AG09319 (cell line): ENCODE results near the gene TEX2.

Source experiments
- DNase-seq: peaks from one replicate; pipeline ENCODE4 v3.0.0-alpha.2; 2010; ENCODE audit warnings: low read depth; ENCODE audit errors: extremely low read depth
- TF ChIP-seq, protein P1 (sequence below): IDR thresholded peaks from 2 replicates; pipeline ENCODE4 v1.5.1; 2011; ENCODE audit warnings: low read depth, mild to moderate bottlenecking, inconsistent platforms, low read length, moderate library complexity

Gene TEX2

DNA sequence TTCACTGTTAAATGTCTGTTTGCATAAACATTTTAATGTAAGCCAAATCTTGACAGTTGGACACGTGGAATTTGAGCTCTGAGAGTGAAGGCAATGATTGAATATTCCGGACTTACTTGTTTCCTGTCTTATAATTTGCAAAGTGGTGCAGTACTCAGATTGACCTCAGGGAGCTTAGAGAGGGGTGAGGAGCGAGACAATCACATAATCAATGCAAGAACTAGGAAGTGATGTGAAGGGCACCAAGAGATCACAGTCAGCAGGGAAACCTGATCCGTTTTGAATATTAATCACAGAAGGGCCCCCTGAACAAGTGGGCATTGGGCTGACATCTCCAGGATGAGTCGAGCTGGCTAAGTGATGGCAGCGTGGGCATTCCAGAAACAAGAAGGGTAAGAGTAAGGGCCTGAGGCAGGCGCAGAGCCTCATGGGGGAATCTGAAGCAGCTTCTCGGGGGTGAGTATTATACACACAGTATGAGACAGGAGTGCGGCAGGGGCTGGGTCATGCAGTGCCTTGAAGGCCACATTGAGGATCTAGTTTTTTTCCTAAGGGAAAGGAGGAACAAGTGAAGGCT lies 26.1 kb downstream of the TEX2 start:
- TF ChIP-seq, protein P1, sequence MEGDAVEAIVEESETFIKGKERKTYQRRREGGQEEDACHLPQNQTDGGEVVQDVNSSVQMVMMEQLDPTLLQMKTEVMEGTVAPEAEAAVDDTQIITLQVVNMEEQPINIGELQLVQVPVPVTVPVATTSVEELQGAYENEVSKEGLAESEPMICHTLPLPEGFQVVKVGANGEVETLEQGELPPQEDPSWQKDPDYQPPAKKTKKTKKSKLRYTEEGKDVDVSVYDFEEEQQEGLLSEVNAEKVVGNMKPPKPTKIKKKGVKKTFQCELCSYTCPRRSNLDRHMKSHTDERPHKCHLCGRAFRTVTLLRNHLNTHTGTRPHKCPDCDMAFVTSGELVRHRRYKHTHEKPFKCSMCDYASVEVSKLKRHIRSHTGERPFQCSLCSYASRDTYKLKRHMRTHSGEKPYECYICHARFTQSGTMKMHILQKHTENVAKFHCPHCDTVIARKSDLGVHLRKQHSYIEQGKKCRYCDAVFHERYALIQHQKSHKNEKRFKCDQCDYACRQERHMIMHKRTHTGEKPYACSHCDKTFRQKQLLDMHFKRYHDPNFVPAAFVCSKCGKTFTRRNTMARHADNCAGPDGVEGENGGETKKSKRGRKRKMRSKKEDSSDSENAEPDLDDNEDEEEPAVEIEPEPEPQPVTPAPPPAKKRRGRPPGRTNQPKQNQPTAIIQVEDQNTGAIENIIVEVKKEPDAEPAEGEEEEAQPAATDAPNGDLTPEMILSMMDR: no peak; the same call in 1 of the 2 replicates
- DNase-seq: no peak

DNA sequence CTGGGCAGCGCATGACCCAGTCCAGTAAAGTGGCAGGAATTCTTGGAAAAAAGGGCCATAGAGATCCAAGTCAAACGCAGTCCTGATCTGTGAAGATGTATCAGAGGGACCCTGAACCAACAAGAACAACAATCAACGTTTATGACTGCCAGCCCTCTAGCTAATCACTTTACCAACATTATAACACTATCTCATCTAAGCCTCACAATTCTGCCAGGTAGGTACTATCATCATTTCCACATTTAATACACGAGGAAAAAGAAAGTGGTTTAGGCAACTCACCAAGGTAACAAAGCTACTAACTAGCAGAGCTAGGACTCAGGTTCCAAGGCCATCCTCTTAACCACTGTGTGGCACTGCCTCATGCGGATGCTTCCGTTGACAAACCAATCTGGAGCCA lies 28.1 kb downstream of the TEX2 start:
- TF ChIP-seq, protein P1: no peak
- DNase-seq: no peak

DNA sequence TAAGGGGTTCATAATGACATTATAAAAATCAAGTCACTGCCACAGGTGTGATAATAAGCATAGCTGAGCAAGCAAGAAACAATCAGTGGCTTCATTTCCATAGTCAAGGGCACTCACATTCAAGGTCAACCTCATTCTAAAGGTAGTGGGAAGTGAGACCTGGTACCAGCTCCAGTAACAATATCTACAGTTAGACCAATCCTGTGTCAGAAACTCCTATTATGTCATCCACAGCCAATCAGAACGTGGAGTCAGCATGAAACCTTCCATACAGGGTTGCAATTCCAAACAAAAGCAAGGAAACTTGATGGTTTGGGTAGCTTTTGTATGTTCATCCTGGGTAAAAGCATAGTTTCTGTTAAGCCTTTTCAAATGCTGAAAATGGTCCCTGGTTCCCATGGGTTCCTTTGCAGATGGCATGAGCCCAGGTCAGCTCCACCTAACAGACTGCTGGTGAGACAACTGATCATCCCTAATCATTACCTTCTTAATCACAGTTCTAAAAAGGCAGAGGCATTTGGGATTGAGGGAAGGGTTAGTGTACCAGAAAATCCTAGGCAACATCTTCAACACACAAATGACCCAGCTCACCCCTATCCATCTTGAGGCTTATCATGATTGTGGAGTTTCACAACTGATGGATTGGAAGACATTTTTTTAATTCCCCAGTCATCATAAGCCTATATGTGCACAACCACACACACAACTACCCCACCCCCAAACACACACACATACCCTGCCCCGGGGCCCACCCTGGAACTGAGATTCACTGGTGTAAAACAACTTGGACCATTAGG lies 30.4 kb downstream of the TEX2 start:
- no peak for DNase-seq
- TF ChIP-seq, protein P1: no peak

DNA sequence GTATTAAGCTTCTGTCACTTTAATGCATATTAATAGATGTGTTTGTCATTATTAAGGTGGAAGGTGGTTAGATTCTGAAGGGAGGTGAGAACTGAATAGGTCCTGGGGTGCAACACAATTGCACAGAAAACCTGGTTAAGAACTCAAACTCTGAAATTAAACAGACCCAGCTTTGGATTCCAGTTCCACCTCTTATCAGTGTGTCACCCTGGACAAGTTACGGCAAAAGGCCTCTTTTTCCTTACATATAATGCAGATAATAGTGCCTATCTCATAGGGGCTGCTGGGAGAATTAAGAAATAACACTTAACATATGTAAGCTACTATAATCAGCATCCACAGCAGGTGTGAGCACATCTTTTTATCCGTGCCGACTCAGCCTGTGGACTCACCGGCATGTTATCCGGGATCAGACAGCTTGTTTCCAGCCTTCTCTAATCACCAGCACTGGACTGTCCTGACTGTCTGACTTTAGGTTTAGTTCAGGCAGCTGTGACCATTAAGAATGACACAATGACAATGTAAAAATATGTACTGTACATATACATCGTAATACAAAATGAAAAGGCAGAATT lies 31.4 kb downstream of the TEX2 start:
- no peak for DNase-seq
- TF ChIP-seq, protein P1: no peak

DNA sequence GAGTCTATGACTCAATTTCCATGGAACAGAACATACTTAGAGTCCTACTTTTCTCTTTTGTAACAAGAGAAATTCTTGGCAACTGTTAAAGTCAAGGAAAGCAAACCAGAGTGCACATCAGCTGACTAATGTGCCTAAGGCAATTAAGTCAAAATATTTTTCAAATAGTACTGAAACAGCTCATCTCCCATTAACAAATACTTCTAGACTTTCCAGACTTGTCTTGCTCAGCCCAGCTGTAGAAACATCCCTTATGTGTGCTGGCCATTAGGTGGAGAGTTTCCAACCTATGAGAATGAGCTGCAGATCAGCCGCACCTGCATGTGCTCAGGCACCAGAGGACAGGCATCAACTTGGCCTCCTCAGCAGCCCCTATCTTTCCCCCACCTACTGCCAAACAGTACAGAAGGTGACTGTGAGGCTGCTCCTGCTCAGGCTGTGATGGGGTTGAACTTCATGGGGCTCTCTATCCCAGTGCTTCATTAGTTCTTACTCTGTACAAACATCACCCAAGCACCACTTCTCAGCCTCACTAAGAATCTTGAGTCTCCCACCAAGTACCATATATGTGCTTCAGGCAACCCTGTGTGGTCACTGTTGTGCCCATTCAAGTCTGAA lies 32.2 kb downstream of the TEX2 start:
- TF ChIP-seq, protein P1: no peak
- DNase-seq: peak; percentile 82

DNA sequence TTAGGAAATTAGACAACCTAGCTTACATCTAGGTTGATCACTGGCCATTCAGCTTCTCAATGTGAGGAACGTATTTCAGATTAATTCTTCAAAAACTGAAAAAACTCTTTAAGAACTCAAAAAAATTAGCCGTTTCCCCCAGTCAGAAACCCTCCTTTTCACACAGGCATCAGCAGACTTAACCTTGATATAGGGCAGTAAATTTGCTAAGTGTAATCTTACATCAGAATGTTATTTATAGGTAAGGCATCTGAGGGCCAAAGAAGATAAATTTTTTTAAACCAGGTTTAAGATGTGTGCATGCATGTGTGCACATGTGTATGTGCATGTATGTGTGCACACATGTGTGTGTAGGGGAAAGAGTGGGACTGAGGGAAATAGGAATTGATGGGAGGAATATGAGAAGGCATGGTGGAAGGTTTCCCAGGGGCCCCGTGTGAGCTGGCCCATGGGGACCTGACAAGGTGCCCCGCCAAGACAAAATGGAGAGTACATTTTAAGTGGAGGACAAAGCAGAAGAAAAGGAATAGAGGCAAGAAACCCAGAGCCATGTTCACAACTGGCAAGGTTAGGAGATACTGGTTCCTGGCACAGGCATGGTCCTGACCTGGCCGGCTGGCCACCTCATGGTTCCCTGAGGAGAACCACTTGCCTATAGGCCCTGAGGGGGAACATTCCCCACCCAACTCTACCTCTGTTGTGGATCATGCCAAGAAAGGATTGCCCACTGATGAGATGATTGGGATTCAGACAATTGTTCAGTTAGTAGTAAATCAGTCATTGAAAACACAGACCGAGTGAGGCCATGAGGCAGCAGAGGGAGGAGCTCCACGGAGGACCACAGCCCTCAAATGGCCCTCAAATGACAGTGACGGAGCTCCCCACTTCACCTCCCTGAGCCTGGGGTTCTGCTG lies 33.0 kb downstream of the TEX2 start:
- no peak for DNase-seq
- TF ChIP-seq, protein P1: no peak
